ENCODE measurements around the gene PRPF38B. TPM values are rescaled to one million over a fixed set of nuclear protein-coding genes. Genes with fewer than 3 reads are reported as not detected.

PRPF38B gene
- total and polyA plus RNA-seq, 2 of the 8 experiments (the other 6 are each of a cell fraction or from before 2014, with no cell fraction given), result 16.6 to 50.6 TPM

- Histone ChIP-seq H2BK12ac (ENCODE audit: low read depth, low read length) (no peak overlapping the region), H3K23ac (ENCODE audit: insufficient read length) (no peak overlapping the region), H2BK5ac (ENCODE audit: low read depth, low read length) (no peak overlapping the region), H3K23me2 (ENCODE audit: low read depth, low read length) (no peaks in the 10 kb centered on the region; the same call in 1 of the 2 replicates), H3K79me2 (ENCODE audit: control insufficient read depth in 1 of 2, insufficient read depth in 2 of 2, low read length in 2 of 2) (no peaks in the 10 kb centered on the region), H3K4me3 (ENCODE audit: extremely low read depth in 1 of 4, insufficient read depth in 2 of 4, low read depth in 3 of 4, low read length in 4 of 4) (no peak overlapping the region), H3K4ac (replicated peaks; ENCODE audit: insufficient read length, low read depth, low read length) (no peak overlapping the region), H3K18ac (ENCODE audit: extremely low read depth, low read length) (no peak overlapping the region), H3K14ac (ENCODE audit: insufficient read length) (no peak overlapping the region), H2AFZ (ENCODE audit: low read length) (no peak overlapping the region), H3K79me1 (ENCODE audit: low read depth, low read length) (no peaks in the 10 kb centered on the region), H4K5ac (ENCODE audit: insufficient read length, low read depth, low read length) (no peak overlapping the region), H2BK15ac (ENCODE audit: low read length) (no peak overlapping the region), H4K20me1 (replicated peaks in 1 of 2; ENCODE audit: control insufficient read depth in 1 of 2, insufficient read depth in 2 of 2, low read length in 2 of 2) (no peaks in the 10 kb centered on the region), H2BK120ac (replicated peaks; ENCODE audit: low read depth, low read length) (no peak overlapping the region), H3K4me1 (replicated peaks in 1 of 4; ENCODE audit: control insufficient read depth in 3 of 4, insufficient read depth in 4 of 4, low read length in 3 of 4) (no peaks in the 10 kb centered on the region), H2AK5ac (ENCODE audit: low read depth, low read length) (no peak overlapping the region), H2BK20ac (ENCODE audit: low read length) (no peak overlapping the region), H3K9me3 (ENCODE audit: insufficient read depth in 2 of 2, low read depth in 1 of 2, low read length in 1 of 2) (no peaks in the 10 kb centered on the region), H3K9ac (replicated peaks in 1 of 4; ENCODE audit: extremely low read depth in 1 of 4, low read depth in 3 of 4, low read length in 3 of 4) (no peak overlapping the region), H4K8ac (ENCODE audit: extremely low read depth, insufficient read depth, low read length) (no peak overlapping the region), H3K27ac (ENCODE audit: low read depth, low read length) (no peak overlapping the region), H3K36me3 (ENCODE audit: control insufficient read depth in 2 of 4, insufficient read depth in 4 of 4, low read length in 3 of 4) (no peaks in the 10 kb centered on the region), H3K27me3 (replicated peaks in 1 of 4; ENCODE audit: control insufficient read depth in 3 of 4, extremely low read depth in 1 of 4, insufficient read depth in 3 of 4, low read length in 3 of 4) (no peaks in the 10 kb centered on the region), H3K4me2 (ENCODE audit: insufficient read depth in 1 of 2, low read depth in 2 of 2, low read length in 2 of 2) (no peak overlapping the region), H4K91ac (replicated peaks; ENCODE audit: insufficient read length, low read length) (no peak overlapping the region), H3K56ac (replicated peaks; ENCODE audit: insufficient read length, low read depth, low read length) (no peak overlapping the region)
- WGBS, 2 experiments (ENCODE audit: extremely low coverage in 1 of 2, insufficient coverage in 1 of 2, insufficient read length in 1 of 2, insufficient replicate concordance in 2 of 2, low coverage in 1 of 2, low lambda C conversion rate in 2 of 2, missing lambda C conversion rate in 1 of 2), result 93% methylated on average over 1 of the region's 1 CpG; no CpG with 5 or more reads in 1 of the 2 experiments
- FAIRE-seq (no peak), DNase-seq (ENCODE audit: low read depth in 1 of 2, low spot score in 2 of 2) (no peak)
- TF ChIP-seq KDM4A (IDR thresholded peaks at IDR 0.05; ENCODE audit: low read depth, low read length, severe bottlenecking), result no peak
- TF ChIP-seq CHD1 (IDR thresholded peaks at IDR 0.05; ENCODE audit: low read depth, low read length), result no peak
- TF ChIP-seq SP2 (IDR thresholded peaks at IDR 0.05; ENCODE audit: low read length), result no peak
- no peak for TF ChIP-seq KDM5A (IDR thresholded peaks at IDR 0.05; ENCODE audit: low read length)
- TF ChIP-seq ZNF274 (IDR thresholded peaks at IDR 0.05; ENCODE audit: borderline replicate concordance, extremely low read depth, low read length), result no peak
- no peak for TF ChIP-seq USF2 (IDR thresholded peaks at IDR 0.05; ENCODE audit: low read length)
- TF ChIP-seq SIX5 (IDR thresholded peaks at IDR 0.05; ENCODE audit: low read depth, low read length), result no peak
- no peak for TF ChIP-seq SP1 (IDR thresholded peaks at IDR 0.05; ENCODE audit: low read depth, low read length)
- POLR2A ChIA-PET (ENCODE audit: partially characterized antibody), result no interaction called here
- CTCF ChIA-PET (ENCODE audit: partially characterized antibody), result interaction anchor here (0.7 to 0.9 kb wide), 2 partner anchors 8 to 85 kb away, joined by 3 read pairs; no protein-coding TSS in a partner anchor
Observed at GRCh38 chr1:108732398-108732797, 40.3 kb downstream of the PRPF38B start.

All from H1 (cell line).